Stimulated activated CD8-positive, alpha-beta memory T cell treated with anti-CD3 and anti-CD28 coated beads, Interleukin-7, amount 100 ng/mL, for 4 hours (primary cell): Measurements from ENCODE around the gene VCX2.
"Not testable (repeated sequence)": the region's sequence is repeated elsewhere in the genome, so short reads cannot be mapped to it uniquely, and the experiment has no call there.

Source experiments
- DNase-seq, 2 donors: peaks; one replicate each; pipeline ENCODE4 v3.0.0-alpha.2; 2020; ENCODE audit warnings: low read depth in 2 of 2

VCX2 gene

DNA sequence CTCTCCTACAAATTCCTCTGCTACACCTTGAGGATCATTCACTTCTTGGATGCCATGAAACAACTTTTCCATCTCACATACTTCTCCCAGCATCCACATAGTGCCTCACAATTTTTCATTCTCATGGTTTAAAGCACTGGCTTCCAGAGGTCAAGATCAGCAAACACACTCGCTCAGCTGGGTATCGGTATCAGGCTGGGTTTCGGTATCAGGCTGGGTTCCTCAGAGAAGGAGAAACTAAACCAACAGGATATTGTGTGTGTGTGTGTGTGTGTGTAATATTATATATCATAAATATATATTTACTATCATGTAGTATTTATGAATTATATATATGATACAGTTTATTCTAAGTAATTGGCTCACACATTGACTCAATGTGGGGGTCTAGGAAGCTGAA, at the start of gene VCX2:
Gene VCX2 (minus strand): TSS at position 99 of the 400 bp plus-strand sequence. CDS start 624 bp downstream, outside the sequence.
- not testable (repeated sequence) for DNase-seq

DNA sequence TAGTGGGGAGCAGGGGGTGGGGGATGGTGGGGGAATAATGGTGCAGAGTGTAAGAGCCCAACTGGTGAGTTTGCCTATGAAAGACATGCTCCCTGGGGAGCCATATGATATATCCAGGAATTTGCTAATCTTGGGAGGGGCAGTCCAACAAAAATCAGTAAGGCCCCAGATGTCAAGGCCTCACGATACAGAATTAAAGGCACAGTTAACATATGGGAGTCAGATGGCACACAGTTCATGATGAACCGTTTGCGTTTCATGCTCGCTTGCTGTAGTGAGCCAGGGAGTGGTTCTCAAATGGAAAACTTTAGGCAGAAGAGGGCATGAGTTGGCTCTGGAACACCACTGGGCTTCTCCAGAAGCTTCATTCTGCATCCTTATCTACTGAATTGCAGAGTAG, 33.9 kb upstream of the VCX2 start:
- DNase-seq, result no peak

DNA sequence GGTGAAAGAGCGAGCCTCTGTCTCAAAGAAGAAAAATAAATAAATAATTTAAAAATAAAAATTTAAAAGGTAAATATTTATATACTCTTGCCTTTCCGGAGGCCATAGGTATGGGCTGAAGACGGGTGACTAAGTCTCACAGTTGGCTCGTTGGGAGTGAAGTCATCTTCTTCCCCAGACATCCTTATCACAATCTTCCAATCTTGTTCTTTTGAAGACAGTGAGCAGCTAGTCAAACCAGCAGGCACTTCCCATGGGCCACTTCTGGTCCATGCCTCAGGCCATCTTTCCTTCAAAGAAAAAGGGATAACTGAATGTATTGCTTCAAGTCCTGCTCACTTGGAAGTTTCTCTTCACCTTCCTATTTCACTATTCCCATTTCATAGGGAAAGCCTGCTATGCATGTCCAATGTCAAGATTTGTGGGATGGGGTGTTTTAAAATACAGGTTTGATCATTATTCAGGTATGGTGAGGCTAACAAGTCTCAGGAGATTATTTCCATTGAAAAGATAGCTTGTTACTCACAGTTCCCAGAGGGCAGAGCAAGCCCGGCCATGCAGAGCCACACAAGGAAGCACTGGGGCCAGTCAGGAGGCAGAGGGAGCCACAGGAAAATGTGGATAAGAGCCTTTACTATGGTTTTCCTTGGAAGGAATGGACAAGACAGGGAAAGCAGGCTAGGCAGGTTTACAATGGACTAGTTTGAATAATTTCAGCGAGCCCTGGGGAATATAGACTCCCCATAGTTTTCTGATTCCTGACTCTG, 33.3 kb upstream of the VCX2 start:
- no peak for DNase-seq

DNA sequence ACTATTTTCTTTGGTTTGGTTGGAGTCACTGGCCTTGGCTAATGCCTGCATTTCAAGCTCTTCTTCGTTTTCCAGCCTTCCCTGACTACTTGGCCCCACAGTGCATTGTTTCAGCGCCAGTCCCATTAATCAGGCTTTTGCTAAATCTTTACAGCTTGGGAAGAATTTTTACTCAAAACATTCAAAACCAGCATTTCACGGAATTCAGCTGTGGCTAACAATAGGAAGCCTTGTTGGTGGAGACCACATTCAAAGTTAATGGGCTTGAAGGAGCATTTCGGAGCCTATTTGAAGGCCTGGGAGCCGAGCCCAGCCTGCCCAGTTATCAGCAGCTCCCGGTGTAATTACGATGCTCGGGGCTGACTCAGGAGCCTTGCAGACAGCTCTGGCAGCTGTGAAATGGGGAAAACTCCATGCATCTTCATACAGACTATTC, 30.8 kb upstream of the VCX2 start:
- no peak for DNase-seq

DNA sequence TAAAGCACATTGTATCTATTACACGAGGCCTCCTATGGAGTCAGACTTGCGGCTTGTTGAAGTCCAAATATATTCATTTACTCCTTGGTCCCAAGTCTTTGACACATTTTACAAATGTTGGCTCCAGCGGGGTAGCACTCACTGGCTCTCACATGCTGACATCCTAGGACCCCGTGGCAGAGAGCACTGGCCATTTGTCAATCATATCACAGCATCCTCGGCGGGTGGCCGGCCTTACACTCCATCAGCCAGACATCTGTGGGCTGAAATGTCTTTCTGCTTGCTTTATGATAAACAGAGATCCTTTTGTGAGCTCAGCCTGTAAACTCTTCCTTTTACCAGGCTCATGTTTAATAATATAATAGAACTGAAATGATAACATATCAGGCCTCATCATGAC, 25.7 kb upstream of the VCX2 start:
- DNase-seq, result no peak

DNA sequence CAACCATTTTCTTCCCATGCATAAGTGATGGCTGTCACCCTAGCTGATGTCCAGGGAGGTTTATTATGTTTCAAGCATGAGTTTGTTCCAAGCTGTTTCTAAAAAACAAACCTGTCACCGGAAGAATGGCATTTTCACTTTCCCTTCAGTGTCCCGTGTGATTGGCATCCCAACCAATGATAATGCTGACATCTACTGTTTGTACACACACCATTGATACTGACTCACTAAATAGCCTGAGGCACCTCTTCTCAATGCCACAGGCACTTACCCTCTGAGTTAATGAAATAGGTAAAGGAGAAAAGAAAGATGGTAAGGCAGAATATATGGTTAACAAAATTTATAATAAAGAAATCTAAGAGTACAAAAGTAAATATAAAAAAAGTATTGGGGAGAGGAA, 23.1 kb upstream of the VCX2 start:
- DNase-seq, result no peak

DNA sequence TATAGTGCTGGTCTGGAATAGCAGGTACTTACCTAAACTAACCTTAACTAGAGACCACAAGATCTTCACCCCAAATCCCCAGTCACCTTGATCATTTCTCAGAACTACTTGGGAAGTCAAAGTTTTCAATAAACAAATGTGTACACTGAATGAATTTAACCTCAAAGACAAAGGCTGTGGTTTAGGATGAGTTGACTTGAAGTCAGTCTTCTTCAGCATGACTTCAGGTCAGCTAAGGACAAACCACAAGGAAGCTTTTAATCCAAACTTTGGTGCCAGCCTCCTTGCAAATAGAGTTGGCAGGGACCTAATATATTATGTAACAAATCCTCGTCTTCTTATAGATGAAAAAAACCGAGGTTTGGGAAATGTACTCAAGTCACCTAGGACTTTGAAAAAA, 21.2 kb upstream of the VCX2 start:
- DNase-seq, result no peak

DNA sequence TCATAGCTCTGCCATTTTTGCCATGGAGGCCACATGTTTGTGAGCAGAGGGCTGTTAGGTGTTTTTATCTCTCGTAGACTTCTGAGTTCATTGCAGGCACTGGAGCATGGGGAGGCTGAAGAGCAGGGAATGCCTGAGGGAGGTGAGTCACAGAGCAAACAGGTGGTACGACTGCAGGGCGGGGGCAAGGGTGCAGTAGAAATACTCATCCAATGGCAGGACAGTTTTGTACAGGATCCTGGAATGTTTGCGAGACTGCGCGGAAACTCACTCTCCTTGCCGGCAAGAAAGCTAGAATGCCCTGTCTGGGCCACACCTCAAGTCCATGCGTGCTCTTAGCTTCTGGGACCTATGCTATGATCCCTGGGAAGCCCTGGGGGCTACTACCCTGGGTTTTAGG, 20.0 kb upstream of the VCX2 start:
- no peak for DNase-seq

DNA sequence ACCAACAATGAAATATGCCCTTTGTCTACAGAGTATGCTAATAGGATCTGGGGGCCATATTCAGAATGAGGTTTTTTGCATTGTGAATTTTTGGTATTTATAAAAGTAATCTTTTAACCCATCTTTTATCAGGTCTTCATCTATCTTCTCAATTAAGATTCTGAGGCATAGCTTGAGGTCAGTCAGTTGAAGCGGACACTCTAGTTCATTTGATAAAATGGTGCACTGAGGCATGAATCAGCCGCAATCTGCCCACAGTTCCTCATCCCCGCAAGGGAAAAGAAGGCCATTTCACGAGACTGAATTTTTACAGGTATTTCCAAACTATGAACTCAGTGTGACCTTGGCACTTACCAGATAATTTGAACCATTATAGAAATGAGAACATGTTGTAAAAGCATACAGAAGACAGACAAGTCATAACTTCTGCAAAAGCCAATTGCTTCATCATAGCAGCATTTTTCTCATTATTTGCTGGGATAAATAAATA, 19.3 kb upstream of the VCX2 start:
- DNase-seq, result no peak

DNA sequence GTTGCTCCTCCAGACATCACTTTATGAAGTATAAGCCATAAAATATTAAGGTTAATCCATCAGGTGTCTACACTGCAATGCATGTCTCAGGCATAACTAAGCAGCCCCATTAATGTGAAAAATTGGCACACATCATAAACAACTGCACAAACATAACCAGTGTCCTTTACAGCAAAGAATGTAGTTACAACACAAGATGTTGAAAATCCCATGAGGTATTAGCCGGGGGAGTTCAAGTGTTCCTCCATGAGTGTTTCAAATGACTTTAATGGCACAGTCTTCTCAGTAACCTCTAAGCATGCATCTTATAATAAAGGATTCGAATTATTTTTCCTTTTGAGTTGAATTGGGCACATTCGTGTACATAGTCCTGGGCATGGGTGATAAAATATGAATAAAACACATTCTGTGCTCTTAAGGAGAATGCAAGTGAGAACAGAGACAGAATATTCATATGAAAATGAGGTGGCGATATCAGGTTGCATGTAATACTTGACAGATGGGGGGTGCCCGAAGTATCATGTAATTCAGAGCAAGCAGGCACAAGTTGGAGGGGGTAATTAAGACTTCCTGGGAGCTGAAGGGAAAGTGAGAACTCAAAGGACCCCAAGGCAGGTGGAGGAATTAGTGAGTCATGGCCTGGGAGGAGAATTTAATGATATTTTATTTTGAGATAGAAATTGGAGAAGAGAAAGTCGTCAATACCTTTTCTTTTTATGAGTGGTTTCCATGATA, 18.2 kb upstream of the VCX2 start:
- DNase-seq, result no peak

DNA sequence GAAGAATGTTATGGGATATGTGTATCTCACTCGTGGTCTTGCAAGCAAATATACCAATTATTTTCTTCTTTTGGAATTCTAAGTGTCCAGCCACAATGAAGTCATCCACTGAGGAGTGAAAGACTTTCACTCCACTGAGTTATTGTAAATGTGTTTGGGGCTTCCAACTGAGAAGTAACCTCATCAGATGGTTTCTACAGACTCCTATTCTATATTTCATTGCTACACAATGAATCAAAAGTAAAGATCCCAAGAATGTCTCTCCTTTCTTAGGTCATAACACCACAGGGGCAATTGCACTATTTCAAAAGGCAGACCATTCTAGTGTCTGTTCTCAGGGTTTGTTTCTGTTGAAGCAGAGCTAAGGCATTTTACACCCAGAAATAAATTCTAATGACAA, 12.3 kb upstream of the VCX2 start:
- no peak for DNase-seq

DNA sequence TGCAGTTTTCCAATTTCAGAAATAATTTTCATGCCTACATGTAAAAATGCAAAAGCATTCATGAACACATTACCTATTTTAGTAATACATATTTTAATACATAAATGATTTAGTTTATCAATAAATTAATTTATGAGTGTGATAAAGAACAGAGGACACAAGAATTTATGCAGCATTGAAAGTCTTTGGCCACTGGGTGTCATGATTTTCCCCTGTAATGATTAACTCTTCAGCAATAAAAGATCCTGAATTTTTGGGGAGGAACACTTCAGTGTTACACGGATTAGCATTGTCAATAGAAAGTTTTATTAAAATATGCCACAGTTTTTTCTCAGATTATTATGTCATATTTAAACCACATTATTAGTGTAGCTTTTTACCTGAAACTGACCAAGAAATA, 8.6 kb upstream of the VCX2 start:
- no peak for DNase-seq

DNA sequence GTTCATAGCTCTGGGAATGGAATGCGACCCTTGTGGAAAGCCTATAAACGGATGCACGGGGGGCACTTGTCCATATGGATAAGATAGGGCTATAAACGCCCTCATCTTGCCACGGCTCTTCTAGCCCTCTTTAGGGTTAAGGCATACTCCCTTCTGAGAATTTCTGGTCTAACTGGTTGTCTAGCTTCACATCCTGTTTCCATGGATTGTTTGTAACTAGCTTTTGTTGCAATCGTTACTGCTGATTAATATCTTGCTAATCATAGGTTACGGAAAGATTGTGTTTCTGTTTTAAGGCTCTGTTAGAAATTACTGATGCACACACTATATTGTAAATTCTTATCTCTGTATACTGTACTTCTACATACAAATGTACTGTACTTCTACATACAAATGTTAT, 17.1 kb downstream of the VCX2 start:
- not testable (repeated sequence) for DNase-seq

DNA sequence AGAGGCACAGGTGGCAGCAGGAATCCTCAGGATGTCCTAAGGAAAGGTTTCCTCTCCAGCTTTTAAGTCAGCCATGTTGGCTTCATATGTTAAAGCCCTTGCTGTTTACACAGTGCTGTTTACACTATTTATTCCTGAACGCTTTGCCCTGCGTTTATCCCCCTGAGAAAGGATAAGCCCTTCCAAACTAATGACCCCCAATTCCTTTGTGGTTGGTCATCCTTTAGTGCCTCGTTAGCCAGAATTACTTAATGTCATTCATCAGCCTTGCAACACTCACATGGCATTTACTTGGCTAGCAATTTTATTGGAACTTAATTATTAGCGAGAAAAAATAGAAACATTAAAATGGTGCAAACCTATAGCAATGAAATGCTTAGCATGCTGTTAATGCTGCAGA, 23.8 kb downstream of the VCX2 start:
- DNase-seq, result no peak

DNA sequence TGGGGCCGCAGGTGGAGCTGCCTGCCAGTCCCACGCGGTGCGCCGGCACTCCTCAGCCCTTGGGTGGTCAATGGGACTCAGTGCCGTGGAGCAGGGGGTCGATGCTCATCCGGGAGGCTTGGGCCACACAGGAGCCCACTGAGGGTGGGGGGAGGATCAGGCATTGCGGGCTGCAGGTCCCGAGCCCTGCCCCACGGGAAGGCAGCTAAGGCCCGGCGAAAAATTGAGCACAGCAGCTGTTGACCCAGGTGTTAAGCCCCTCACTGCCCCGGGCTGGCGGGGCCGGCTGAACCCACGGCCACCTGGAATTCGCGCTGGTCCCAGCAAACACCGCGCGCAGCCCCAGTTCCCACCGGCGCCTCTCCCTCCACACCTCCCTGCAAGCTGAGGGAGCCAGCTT, 26.1 kb downstream of the VCX2 start:
- no peak for DNase-seq

DNA sequence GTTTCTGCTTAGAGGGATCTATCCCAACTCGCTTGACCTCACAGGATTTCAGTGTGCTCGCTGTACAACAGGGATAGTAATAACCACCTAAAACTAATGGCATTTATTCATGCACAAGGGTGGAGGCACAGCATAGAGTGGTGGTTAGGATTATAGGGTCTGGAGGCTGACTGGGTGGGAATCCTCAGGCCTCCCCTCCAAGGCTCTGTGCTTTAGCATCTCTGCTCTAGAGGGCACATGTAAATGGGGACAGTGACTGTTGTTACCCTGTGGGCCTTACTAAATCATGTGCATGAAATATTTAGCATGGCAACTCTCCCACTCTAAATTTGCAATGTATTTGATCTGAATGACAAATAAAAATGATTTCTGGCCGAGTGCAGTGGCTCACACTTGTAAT, 29.2 kb downstream of the VCX2 start:
- no peak for DNase-seq

DNA sequence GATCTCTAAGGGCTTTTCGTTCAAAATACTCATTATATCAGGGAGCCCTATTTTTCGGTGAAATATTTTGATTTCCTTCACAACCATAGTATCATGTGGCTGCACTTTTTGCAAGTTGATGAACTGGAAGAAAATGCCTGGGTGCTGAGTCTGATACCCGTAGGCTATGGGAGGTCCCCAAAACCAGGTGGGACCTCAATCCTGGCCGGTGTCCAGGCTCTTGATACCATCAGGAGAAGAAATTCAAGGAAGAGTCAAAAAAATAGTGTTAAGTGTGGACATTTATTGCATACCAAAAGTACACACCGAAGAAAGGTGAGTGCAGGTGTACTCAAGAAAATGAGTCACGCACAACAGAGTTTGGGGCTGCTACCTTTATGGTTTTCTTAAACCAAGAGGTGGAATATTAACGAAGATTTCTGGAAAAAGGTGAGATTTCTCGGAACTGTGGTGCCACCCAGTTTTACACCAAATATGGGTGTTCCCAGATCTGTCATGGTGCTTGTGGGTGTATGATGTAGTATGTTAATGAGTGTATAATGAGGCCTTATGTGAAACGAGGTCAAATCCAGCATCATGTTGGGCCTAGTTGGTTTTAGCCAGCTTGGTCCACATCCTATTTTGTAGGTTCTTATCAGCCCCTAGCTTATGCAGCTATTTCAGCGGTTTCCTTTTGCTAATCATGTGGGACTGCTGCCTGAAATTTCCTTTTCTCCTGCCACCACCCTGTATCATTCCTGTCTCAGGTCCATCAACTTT, 29.9 kb downstream of the VCX2 start:
- DNase-seq, result no peak

DNA sequence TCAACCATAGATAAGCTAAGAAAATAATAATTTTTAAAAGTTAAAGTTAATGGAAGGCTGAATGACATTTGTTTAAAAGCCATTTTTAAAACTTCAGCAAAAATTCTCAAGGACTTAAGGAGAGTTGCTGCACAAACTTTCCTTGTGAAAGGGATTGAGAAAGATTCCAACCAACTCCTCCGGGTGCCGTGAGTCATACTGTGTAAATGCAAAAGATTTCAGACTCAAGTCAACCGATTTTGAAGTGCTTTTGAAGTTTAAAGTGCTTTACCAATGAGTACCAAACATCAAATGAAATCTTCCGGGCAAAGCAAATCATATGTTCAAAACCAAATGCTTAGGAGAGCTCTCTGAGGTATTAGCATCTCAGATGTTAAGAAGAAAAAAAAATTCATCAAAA, 31.4 kb downstream of the VCX2 start:
- no peak for DNase-seq

DNA sequence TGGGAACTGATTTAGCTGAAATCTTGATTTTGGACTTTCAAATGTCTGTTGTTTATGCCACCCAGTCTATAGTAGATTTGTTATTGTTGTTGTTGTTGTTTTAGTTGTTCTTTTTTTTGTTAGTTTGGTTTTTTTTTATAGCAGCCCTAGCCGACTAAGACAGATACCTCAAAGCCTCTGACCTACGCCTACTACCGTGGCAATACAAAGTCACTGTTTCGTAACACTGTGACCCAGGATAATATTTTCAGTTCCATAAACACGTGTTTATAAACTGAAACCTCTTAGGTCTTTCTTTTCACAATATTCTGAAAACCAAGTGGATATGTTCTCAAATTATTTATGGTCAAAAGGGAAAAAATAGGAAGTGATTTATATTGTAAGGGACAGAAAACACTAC, 32.8 kb downstream of the VCX2 start:
- DNase-seq, result no peak

DNA sequence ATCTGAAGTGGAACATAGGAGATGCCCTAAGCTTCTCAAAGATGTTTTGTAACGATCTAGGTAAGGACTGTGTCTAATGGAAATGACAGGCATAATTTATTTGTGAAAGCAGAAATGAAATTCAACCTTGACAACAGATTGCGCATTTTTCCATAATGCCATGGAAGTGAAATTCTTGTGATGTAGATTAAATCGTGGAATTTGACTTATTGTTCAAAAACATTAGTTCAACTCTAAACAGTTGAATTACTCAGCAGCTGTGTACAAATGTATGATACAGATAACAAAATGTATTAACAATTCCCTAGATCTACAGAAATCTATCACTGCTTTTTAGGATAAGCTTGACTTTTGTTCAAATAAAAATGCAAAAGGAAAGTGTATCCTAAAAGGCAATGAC, 44.4 kb downstream of the VCX2 start:
- no peak for DNase-seq

DNA sequence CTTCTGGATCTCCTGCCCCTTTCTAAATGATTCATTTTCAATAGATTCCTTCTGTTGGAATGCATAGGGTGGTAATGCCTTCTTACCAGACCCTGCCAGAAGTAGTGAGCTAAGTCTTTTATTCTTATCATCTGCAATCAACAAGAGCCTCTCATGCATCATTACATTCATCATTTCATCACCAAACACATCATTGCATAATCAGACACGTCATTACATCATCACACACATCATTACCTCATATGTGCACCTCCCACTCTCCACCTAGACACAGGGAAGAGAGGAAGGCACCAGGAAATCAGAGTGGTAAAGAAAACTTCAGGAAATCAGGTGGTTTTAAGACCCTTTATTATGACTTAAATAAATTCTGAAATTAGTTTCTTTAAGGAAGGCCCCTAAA, 45.0 kb downstream of the VCX2 start:
- DNase-seq, result no peak

DNA sequence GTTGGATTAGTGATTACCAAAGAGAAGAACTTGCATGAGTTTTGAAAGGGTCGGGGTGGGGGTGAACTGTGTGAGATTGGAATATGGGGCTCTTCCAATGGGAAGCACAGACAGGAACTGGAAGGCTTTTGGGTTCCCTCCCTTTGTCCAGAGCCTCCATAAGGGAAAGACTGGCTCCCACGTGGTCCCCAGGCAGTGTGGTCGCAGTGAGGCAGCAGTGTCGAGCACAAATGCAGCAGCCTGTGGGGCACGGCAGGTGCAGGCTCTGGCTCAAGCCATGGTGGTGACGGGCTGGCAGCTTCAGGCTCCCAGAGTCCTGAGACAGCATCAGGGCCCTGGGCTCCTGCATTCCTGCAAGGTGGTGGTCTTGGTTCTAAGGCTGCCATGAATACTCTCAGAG, 45.5 kb downstream of the VCX2 start:
- no peak for DNase-seq

DNA sequence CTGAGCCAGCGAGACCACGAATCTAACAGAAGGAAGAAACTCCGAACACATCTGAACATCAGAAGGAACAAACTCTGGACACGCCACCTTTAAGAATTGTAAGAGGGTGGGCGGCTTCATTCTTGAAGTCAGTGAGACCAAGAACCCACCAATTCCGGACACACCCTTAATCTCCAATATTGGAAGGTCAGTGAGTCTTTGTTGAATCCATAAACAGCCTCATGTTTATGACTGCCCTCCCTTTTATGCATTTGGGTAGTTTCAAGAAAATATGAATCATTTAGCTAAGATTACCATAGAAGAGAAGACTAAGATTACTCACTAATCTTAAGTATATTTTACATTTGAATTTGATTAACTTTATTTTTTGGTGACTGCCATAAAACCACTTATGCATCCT, 48.5 kb downstream of the VCX2 start:
- DNase-seq, result no peak
